B cell (primary cell): ENCODE data around the gene MYH10. TPM values are rescaled to one million over a fixed set of nuclear protein-coding genes. Genes with fewer than 3 reads are reported as not detected.

ENCODE experiments used
- ATAC-seq: fragments of 200-7000 bp; cut with Tn5 transposase; one replicate; pipeline ENCODE4 v1.10.0; 2021; ENCODE audit warnings: low read depth, mild to moderate bottlenecking, moderate number of reproducible peaks, moderate library complexity
- CTCF ChIA-PET: fragments of 350-600 bp; sonication (Branson Sonifier 250); formaldehyde crosslinking; loops from one replicate; lab custom pipeline; 2021; ENCODE audit warnings: antibody characterized with exemption, inconsistent platforms; lab: Charles Lee
- POLR2A ChIA-PET: fragments of 350-600 bp; sonication (Branson Sonifier 250); formaldehyde crosslinking; loops from one replicate; lab custom pipeline; 2021; ENCODE audit warnings: antibody characterized with exemption; lab: Charles Lee
- DNase-seq: peaks from one replicate; pipeline ENCODE4 v3.0.0; 2013
- H2AFZ ChIP-seq: 2 replicates; pipeline ENCODE4 v1.6.1; 2012; ENCODE audit warnings: mild to moderate bottlenecking, low read depth, low read length; ENCODE audit not compliant: insufficient read depth, poor library complexity, severe bottlenecking
- H3K27ac ChIP-seq, 2 donors: 1 replicate in 1 of 2; 2 replicates in 1 of 2; pipeline ENCODE4 v1.5.1; 2012 to 2013; ENCODE audit warnings: low read length in 2 of 2, mild to moderate bottlenecking in 2 of 2, moderate library complexity in 1 of 2
- H3K27me3 ChIP-seq, 4 experiments: fragments of 200-600 bp in 1 of 4; sonication (generic) in 1 of 4; replicated peaks in 1 of 4; 1 replicate in 2 of 4; 2 replicates in 2 of 4; pipeline versions ENCODE4 v1.6.1 to v1.7.0; 2013 to 2016; ENCODE audit warnings: low read length in 3 of 4, mild to moderate bottlenecking in 2 of 4, mixed read lengths in 1 of 4, moderate library complexity in 1 of 4; ENCODE audit not compliant: insufficient read depth in 4 of 4, control insufficient read depth in 3 of 4; ENCODE audit errors: control extremely low read depth in 1 of 4
- H3K36me3 ChIP-seq, 2 experiments: replicated peaks in 1 of 2; 1 replicate in 1 of 2; 2 replicates in 1 of 2; pipeline versions ENCODE4 v1.6.1 to v1.7.1; 2013; ENCODE audit warnings: low read length in 1 of 2; ENCODE audit not compliant: insufficient read depth in 2 of 2, control insufficient read depth in 1 of 2; ENCODE audit errors: control extremely low read depth in 1 of 2, extremely low read depth in 1 of 2
- H3K4me1 ChIP-seq, 2 donors: fragments of 200-600 bp in 1 of 2; sonication (generic) in 1 of 2; 1 replicate in 1 of 2; 2 replicates in 1 of 2; pipeline versions ENCODE4 v1.5.1 to v1.6.1; 2013 to 2017; ENCODE audit warnings: low read length in 2 of 2; ENCODE audit not compliant: control insufficient read depth in 2 of 2, insufficient read depth in 2 of 2
- H3K4me2 ChIP-seq: replicated peaks from 2 replicates; pipeline ENCODE3; 2012; ENCODE audit warnings: mild to moderate bottlenecking, low read depth, low read length; ENCODE audit not compliant: poor library complexity, severe bottlenecking
- H3K4me3 ChIP-seq, 5 experiments: fragments of 200-600 bp in 1 of 5; sonication (generic) in 1 of 5; 1 replicate in 3 of 5; 2 replicates in 2 of 5; pipeline versions ENCODE4 v1.5.1 to v1.7.0; 2011 to 2016; ENCODE audit warnings: low read length in 4 of 5, mild to moderate bottlenecking in 4 of 5, low read depth in 2 of 5, control low read depth in 1 of 5, moderate library complexity in 1 of 5; ENCODE audit not compliant: insufficient read depth in 1 of 5; ENCODE audit errors: control extremely low read depth in 1 of 5, extremely low read depth in 1 of 5
- H3K79me2 ChIP-seq: fragments of 200-600 bp; sonication (generic); one replicate; pipeline ENCODE4 v1.6.0; 2016; ENCODE audit warnings: low read length; ENCODE audit not compliant: control insufficient read depth, insufficient read depth
- H3K9ac ChIP-seq: fragments of 200-600 bp; sonication (generic); 2 replicates; pipeline ENCODE4 v1.6.1; 2017; ENCODE audit warnings: mild to moderate bottlenecking, low read length, moderate library complexity
- H3K9me3 ChIP-seq, 3 donors: one replicate each; pipeline versions ENCODE4 v1.6.1 to v1.7.1; 2013; ENCODE audit warnings: low read length in 2 of 3; ENCODE audit not compliant: control insufficient read depth in 2 of 3, insufficient read depth in 1 of 3; ENCODE audit errors: control extremely low read depth in 1 of 3
- H4K20me1 ChIP-seq: 2 replicates; pipeline ENCODE4 v1.6.0; 2012; ENCODE audit warnings: mild to moderate bottlenecking, low read length; ENCODE audit not compliant: insufficient read depth, control insufficient read depth, poor library complexity, severe bottlenecking
- H3K27ac Mint-ChIP-seq: one replicate; pipeline ENCODE4 v1.8.0; 2021; ENCODE audit warnings: mixed read lengths
- H3K27me3 Mint-ChIP-seq: one replicate; pipeline ENCODE4 v1.8.0; 2021; ENCODE audit warnings: mixed read lengths
- H3K4me1 Mint-ChIP-seq: one replicate; pipeline ENCODE4 v1.8.0; 2021; ENCODE audit warnings: mixed read lengths
- H3K4me3 Mint-ChIP-seq: one replicate; pipeline ENCODE4 v1.8.0; 2021; ENCODE audit warnings: mixed read lengths
- H3K9me3 Mint-ChIP-seq: one replicate; pipeline ENCODE4 v1.8.0; 2022; ENCODE audit warnings: mixed read lengths; ENCODE audit not compliant: insufficient read depth
- EZH2 ChIP-seq: IDR thresholded peaks from 2 replicates; pipeline ENCODE4 v1.6.1; 2012; ENCODE audit warnings: borderline replicate concordance, low read depth, mild to moderate bottlenecking, moderate library complexity, low read length; ENCODE audit not compliant: insufficient read depth, poor library complexity, severe bottlenecking
- WGBS: methylation state at CpG from one replicate; pipeline ENCODE4 v1.1.5; 2013; ENCODE audit warnings: missing lambda C conversion rate; ENCODE audit not compliant: insufficient coverage; 5-methylcytosine and 5-hydroxymethylcytosine counted together
- intact Hi-C: fragments of 100-400 bp; cut with micrococcal nuclease; formaldehyde crosslinking; loops from one replicate; pipeline ENCODE4 v1.10.0; 2022
- polyA plus RNA-seq: library from polyadenylated mRNA; depleted of rRNA; stranded (reverse); fragments of >200 nt; gene quantifications from 2 replicates; pipeline ENCODE4 v1.2.3, GENCODE V29; 2012
- total RNA-seq, 2 donors: library from RNA; stranded (reverse); fragments of 120-200 nt in 1 of 2; gene quantifications; 1 replicate in 1 of 2; 2 replicates in 1 of 2; pipeline versions ENCODE4 v1.2.3 to v1.2.4, GENCODE V29; 2013 to 2022
- TF ChIP-seq, protein P1 (sequence below): fragments of 200-600 bp; IDR thresholded peaks from one replicate; pipeline ENCODE4 v1.8.0; 2022; ENCODE audit warnings: antibody characterized with exemption, mild to moderate bottlenecking

The MYH10 gene
- total and polyA plus RNA-seq, 2 donors (not counting 1 experiment from before 2014, with no cell fraction given): 0.04 to 1.7 TPM

DNA sequence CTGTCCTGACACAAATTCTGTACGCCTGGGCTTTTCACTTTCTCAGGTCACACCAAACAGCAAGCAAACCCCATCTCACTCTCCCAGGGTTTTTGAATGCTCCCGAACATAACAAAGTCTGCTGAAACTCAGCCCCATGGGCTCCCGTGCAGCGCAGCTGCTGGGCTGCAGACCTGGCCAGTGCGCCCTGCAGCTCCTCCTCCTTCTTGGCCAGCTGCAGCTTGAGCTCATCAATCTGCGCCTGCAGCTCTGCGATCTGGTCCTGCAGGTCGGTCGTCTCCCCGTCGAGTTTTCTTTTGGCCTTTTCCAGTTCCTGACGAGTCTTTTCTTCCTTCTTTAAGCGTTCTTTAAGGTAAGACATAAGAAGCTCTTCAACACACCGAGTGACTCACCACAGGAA lies 124.4 kb downstream of the MYH10 start:
- CTCF ChIA-PET: no interaction called here
- Histone ChIP-seq H3K4me3 (no peak overlapping the region), H3K9ac (no peak overlapping the region), H3K9me3 (no peaks in the 10 kb centered on the region), H2AFZ (no peak overlapping the region), H3K27ac (no peak overlapping the region), H4K20me1 (no peaks in the 10 kb centered on the region), H3K27me3 (no peaks in the 10 kb centered on the region), H3K79me2 (no peaks in the 10 kb centered on the region), H3K4me1 (no peaks in the 10 kb centered on the region), H3K36me3 (no peaks in the 10 kb centered on the region), H3K4me2 (no peak overlapping the region)
- intact Hi-C loops: no loop called here
- Mint-ChIP-seq H3K9me3 (no peaks in the 10 kb centered on the region), H3K27me3 (no peaks in the 10 kb centered on the region), H3K4me1 (no peaks in the 10 kb centered on the region), H3K27ac (no peak overlapping the region), H3K4me3 (no peak overlapping the region)
- TF ChIP-seq, protein P1, sequence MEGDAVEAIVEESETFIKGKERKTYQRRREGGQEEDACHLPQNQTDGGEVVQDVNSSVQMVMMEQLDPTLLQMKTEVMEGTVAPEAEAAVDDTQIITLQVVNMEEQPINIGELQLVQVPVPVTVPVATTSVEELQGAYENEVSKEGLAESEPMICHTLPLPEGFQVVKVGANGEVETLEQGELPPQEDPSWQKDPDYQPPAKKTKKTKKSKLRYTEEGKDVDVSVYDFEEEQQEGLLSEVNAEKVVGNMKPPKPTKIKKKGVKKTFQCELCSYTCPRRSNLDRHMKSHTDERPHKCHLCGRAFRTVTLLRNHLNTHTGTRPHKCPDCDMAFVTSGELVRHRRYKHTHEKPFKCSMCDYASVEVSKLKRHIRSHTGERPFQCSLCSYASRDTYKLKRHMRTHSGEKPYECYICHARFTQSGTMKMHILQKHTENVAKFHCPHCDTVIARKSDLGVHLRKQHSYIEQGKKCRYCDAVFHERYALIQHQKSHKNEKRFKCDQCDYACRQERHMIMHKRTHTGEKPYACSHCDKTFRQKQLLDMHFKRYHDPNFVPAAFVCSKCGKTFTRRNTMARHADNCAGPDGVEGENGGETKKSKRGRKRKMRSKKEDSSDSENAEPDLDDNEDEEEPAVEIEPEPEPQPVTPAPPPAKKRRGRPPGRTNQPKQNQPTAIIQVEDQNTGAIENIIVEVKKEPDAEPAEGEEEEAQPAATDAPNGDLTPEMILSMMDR: no peak
- no peak for TF ChIP-seq EZH2
- 98% methylated on average over 14 of the region's 14 CpGs for WGBS
- DNase-seq (no peak), ATAC-seq (no peak)
- POLR2A ChIA-PET: no interaction called here

DNA sequence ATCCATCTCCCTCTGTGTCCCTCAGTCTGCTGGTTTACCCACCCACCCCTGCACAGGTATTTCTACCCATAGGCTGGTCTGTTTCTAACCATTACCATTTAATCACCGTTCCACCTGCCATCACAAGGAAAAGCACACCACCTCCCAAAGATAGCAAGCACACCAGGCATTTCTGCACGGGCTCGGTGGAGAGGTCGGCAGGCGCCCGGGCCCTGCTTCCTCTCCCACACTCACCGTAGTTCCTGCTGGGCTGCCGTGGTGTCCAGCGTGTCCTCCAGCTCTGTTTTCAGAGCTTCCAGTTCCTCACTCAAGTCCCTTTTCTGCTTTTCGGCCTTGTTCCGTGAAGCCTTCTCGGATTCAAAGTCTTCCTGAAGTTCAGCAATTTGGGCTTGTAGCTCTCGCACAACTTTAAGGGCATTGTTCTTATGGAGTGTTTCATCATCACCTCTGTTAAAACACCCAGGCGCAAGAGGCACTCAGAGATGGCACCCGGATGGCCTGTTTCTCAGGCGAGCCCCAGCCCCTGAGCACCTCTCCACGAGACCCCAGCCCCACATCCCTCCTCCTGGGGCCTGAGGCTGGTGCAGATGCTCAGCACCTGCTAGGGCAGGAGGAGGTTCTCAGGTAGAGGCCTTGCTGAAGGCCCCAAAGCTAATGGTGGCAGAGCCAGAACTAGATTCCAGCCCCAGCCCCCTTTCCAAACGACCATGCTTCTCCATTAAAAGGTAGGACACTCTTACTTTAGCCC lies 125.9 kb downstream of the MYH10 start:
- Mint-ChIP-seq H3K27me3 (no peaks in the 10 kb centered on the region), H3K4me3 (no peak overlapping the region), H3K9me3 (no peaks in the 10 kb centered on the region), H3K27ac (no peak overlapping the region), H3K4me1 (no peaks in the 10 kb centered on the region)
- H3K79me2 ChIP-seq: no peaks in the 10 kb centered on the region
- WGBS: over 99% methylated on average over 12 of the region's 18 CpGs
- no peak overlapping the region for H3K9ac ChIP-seq
- no peak overlapping the region for H2AFZ ChIP-seq
- H3K27me3 ChIP-seq: no peaks in the 10 kb centered on the region
- H3K4me3 ChIP-seq: no peak overlapping the region
- ATAC-seq (no peak), DNase-seq (no peak)
- intact Hi-C loops: no loop called here
- TF ChIP-seq, protein P1: no peak
- no peak for TF ChIP-seq EZH2
- no peak overlapping the region for H3K4me2 ChIP-seq
- H3K27ac ChIP-seq: no peak overlapping the region
- H3K4me1 ChIP-seq: no peaks in the 10 kb centered on the region
- H3K9me3 ChIP-seq: no peaks in the 10 kb centered on the region
- CTCF ChIA-PET: interaction anchor here (0.7 kb wide), 1 partner anchor 18 kb away, joined by 3 read pairs; no protein-coding TSS in a partner anchor
- H3K36me3 ChIP-seq: no peaks in the 10 kb centered on the region
- POLR2A ChIA-PET: no interaction called here
- H4K20me1 ChIP-seq: no peaks in the 10 kb centered on the region
